HFF-Myc (cell line): Measurements from ENCODE around the gene PRM3.

Source experiments
- DNase-seq: peaks from one replicate; pipeline ENCODE4 v3.0.0-alpha.2; 2011; ENCODE audit warnings: low read depth; ENCODE audit errors: extremely low read depth
- H3K4me3 ChIP-seq: replicated peaks from 2 replicates; pipeline ENCODE4 v1.5.1; 2011; ENCODE audit warnings: low read depth, mild to moderate bottlenecking, control low read depth, low read length
- TF ChIP-seq, protein P1 (sequence below): IDR thresholded peaks from 2 replicates; pipeline ENCODE4 v1.5.1; 2012; ENCODE audit warnings: mild to moderate bottlenecking, low read depth, low read length, control low read depth; ENCODE audit errors: missing control alignments

Gene PRM3

DNA sequence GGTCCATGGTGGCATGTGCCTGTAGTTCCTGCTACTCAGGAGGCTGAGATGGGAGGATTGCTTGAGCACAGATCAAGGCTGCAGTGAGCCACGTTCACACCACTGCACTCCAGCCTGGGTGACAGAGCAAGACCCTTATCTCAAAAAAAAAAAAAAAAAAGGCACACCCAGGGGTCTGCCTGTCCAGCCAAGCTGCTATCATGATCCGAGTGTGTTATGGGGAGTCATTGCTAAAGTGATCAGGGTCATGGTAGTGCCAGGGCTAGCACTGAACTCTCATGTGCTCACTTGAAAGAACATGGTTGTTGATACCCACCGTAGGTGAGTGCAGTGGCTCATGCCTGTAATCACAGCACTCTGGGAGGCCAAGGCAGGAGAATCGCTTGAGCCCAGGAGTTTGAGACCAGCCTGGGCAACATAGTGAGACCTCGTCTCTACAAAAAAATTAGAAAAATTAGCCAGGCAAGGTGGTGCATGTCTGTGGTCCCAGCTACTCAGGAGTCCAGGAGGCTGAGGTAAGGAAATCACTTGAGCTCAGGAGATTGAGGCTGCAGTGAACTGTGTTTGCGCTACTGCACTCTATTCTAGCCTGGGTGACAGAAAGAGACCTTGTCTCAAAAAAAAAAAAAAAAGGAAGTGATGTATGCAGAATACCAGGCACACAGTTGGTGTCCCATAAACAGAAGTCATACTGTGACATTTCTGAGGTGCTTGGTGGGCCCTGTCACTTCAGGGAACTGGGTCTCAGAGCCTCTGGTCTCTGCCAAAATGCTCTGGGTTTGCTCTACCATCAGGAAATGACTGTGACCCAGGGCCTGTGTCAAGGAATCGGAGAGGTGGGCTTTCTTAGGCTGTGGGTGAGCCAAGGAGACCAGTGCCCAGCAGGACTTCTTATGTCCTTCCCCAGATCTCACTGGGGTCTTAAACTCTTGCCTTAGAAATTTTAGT is 5.5 kb upstream of the PRM3 start:
- H3K4me3 ChIP-seq = no peak overlapping the region
- TF ChIP-seq, protein P1, sequence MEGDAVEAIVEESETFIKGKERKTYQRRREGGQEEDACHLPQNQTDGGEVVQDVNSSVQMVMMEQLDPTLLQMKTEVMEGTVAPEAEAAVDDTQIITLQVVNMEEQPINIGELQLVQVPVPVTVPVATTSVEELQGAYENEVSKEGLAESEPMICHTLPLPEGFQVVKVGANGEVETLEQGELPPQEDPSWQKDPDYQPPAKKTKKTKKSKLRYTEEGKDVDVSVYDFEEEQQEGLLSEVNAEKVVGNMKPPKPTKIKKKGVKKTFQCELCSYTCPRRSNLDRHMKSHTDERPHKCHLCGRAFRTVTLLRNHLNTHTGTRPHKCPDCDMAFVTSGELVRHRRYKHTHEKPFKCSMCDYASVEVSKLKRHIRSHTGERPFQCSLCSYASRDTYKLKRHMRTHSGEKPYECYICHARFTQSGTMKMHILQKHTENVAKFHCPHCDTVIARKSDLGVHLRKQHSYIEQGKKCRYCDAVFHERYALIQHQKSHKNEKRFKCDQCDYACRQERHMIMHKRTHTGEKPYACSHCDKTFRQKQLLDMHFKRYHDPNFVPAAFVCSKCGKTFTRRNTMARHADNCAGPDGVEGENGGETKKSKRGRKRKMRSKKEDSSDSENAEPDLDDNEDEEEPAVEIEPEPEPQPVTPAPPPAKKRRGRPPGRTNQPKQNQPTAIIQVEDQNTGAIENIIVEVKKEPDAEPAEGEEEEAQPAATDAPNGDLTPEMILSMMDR = no peak
- DNase-seq = no peak

DNA sequence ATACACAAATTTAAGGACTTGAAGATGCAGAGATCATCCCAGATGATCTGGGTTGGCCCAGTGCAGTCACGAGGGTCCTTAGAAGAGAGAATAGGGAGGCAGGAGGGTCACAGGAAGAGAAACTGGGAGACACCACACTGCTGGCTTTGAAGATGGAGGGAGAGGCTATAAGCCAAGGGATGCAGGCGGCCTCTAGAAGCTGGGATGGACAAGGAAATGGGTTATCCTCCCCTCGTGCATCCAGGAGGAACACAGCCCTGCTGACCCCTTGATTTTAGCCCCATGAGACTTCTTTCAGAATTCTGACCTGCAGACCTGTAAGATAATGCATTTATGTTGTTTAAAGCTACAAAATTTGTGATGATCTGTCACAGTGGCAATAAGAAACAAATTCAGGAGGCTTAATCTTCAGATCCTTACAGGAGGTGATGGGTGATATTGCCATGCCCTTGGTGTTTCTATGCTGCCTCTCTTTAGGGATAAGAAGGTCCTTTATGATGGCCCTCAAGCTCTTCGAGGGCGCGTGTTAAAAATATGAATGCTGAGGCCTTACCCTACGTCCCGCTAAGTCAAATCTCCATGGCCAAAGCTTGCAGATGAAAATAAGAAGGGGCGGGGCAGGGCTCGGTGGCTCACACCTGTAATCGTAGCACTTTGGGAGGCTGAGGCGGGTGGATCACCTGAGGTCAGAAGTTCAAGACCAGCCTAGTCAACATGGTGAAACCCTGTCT is 4.3 kb upstream of the PRM3 start:
- H3K4me3 ChIP-seq = no peak overlapping the region
- TF ChIP-seq, protein P1 = no peak
- DNase-seq = no peak

DNA sequence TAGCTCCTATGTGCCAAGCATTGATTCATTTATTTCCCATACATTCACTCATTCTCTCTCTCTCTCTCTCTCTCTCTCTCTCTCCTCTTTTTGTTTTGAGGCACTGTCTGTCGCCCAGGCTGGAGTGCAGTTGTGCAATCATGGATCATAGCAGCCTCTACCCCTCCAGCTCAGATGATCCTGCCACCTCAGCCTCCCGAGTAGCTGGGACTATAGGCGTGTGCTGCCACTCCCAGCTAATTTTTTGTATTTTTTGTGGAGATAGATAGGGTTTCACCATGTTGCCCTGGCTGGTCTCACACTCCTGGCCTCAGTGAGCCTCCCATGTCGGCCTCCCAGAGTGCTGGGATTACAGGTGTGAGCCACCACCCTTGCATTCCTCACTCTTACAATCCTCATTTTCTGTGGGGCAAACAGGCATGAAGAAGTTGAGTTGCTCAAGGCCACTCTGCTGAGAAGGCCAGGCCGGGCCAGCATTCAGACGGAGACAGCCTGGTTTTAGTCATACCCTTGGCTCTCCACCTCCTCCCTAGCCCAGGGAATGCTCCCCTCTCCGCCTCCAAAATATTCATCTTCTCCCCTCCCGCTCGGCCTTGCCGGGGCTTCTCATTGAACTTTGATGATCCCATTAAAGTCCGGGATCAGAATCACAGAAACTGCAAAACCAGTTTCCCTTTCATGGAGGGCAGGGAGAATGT is 3.6 kb upstream of the PRM3 start:
- TF ChIP-seq, protein P1 = no peak
- DNase-seq = no peak

DNA sequence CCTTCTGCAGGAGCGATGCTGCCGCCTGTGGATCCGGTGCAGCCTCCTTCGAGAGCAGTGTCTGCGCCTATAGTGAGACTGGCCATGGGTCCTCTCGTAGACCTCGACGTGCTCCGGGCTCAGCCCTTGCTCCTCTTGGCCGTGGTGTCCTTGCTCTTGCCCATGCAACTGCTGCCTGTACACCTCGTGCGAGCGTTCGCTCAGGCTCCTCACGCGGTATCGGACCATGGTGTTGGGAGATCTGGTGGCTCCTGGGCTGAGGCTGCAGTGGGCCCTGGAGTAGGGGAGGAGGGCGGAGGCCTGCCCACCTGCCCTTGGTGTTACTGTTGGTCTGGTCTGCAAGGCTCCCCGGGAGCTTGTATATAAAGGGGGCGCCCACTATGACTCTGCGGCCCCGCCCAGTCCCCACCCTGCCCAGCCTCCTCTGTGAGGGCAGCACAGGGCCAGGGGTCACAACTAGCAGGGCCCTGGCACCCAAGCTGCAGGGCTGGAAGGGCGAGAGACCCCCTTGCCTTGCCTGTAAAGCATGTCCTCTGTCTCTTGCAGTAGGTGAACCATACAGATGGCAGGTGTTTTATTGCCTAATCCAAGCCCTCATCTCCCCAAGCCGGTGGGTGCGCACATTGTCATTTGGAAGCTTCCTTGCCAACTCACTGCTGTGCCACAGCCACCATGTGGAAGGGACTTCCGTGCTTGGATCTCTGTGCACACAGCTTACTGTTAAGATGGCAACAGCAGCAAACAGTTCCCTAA is 2.9 kb upstream of the PRM3 start, which contains the start of gene PRM2:
Gene PRM2, minus strand, starts transcription at position 338 of the 753 bp plus-strand sequence. Its CDS starts 110 bp downstream, at position 228.
- H3K4me3 ChIP-seq = no peak within 1 kb of the TSS
- no peak for DNase-seq
- TF ChIP-seq, protein P1 = no peak

More for the DNA sequence above, 3.6 kb upstream of the PRM3 start:
- H3K4me3 ChIP-seq = no peak overlapping the region

DNA sequence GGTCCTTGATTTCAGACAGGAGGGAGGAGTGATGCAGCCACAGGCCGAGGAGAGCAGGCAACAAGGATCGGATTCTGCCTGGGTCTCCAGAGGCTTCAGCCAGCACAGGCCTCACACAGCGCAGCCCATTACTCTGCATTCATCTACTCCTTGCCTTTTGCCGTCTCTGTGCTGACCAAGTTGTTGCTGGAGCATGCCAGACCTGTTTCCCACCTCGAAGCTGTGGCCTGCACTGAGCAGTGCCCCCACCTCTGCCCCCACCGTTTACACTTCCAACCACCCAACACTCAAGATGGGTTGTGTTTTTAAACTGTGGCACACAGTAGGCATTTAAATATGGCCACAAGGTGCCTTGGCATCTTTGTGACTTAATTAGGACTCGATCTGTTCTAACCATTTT is 1.5 kb upstream of the PRM3 start:
- H3K4me3 ChIP-seq = no peak overlapping the region
- DNase-seq = no peak
- TF ChIP-seq, protein P1 = no peak

DNA sequence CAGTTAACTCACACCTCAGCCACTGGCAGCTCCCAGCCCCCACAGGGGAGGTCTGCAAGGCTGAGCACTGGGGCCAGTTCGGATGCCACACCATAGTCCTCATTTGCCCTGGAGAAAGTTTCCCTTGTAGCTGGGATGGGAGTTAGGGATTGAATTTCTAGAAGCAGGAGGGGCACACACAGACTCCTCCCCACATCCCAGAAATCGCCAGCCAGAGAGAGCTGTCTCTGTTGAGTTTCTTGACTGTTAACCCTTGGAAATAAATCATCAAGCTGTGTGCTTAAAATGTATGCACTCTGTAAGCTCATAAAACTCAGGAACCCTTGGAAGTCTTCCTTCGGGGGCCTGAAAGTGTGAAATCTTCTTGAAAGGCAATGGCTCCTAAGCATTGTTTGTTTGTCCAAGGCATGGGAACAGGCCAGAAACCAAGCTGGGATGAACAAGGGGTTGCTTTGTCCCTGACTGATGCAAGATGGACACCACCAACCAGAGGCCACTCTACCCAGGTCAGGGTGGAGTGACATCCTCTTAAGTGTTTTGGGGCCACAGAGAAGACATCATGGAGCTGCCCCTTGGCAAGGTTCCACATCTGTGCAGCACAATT is 394 bp upstream of the PRM3 start:
- DNase-seq = no peak
- TF ChIP-seq, protein P1 = no peak
- no peak overlapping the region for H3K4me3 ChIP-seq
